Activated naive CD4-positive, alpha-beta T cell treated with Interleukin-2 at 50 U/mL for 16 hours (primary cell): ENCODE data around the gene DAPL1.
"Not testable (repeated sequence)": the region's sequence is repeated elsewhere in the genome, so short reads cannot be mapped to it uniquely, and the experiment has no call there.

Source experiments
- DNase-seq: peaks from one replicate; pipeline ENCODE4 v3.0.0-alpha.2; 2020

DAPL1 gene

DNA sequence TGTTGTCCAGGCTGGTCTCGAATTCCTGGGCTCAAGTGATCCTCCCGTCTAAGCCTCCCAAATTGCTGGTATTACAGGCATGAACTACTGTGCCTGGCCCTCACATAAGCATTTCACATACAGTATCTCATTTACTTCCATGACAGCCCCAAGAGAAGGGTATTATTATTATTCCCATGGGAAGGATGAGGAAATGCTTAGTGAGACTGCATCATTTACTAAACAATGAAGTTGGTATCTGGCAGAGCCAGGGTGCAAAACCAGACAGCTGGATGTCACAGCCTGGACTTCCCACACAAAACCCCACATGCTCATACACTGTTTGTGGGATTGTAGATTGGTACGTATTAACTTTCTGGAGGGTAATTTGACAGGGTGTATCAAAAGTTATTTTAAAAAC, 29.9 kb downstream of the DAPL1 start:
- no peak for DNase-seq

DNA sequence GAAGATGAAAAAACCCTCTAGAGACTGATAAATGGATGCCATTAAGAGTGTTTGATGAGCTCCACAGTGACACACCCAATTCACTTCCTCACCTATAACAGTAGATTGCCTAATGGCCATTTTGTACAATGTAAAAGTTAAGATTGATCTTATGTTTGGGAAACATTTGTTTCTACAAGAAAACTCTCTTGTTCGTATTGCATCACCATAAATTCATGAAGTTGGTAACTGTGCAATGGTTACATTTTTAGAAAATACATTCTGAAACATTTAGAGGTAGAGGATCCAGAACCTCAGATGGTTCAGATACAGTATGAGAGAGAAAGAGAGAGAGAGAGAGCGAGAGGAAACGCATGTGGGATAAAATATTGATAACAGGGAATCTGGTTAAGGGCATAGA, 31.8 kb downstream of the DAPL1 start:
- no peak for DNase-seq

DNA sequence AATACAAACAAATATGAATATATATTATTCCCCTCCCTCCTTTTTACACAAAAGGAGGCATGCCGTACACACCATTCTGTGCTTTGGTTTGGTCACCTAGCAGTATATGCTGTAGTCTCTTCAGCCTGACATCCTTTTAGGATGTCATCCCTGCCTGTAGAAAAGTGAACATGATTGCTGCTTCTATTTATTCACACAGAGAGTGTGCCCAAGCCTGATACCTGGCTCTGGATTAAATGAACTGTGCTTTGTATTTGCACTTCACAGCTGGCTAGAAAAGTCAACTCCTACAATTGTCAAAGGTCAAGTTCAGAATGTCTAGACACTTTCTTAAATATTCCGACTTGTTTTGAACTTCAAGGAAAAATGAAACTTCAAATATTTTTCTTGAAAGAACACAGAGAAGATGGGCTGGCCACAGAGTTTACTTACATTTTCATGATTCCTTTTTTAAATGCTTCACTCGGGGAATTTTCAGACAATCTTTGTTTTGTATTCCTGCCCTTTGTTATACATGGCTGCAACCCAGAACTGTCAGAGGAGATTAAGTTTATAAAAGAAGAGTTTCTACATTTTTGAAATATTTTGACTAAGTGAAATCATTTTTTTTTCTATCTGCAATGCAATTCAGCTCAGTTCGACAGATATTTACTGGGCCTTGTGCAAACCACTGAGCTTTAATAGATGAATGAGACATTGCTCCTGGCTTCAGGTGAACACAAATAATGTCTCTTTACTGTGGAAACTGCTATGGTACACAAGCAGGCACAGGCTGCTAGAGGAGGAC, 33.5 kb downstream of the DAPL1 start:
- DNase-seq = no peak

DNA sequence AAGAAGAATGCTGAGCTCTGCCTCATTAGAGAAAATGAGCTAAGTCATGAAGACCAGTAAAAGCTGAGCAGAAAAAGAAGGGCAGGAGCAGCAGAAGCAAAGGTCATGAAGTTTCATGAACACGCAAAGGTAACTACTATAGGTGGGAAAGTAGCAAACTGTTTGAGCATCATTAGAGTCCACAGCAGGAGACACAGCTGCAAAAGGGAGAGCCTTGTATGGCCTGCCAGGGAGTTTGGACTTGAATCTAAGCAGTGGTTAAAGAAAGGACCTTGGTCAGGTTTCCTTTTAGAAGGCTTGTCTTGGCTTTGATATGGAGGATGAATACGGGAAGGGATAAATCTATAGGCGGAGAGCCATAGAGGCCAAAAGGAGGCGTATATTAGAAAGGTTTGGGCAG, 34.0 kb downstream of the DAPL1 start:
- no peak for DNase-seq

DNA sequence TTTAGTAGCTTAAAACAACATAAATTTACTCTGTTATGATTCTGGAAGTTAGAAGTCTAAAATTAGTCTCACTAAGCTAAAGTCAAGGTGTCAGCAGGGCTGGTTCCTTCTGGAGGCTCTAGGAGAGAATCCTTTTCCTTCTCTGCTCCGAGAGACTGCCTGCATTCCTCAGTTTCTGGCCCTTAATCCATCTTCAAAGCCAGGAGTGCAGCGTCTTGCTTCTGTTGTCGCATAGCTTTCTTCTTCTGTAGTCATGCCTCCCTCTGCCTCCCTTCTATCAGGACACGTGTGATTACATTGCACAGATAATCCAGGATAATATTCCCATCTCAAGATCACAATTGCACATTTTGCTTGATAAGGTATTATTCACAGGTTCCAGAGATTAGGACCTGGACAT, 35.1 kb downstream of the DAPL1 start:
- DNase-seq = no peak

DNA sequence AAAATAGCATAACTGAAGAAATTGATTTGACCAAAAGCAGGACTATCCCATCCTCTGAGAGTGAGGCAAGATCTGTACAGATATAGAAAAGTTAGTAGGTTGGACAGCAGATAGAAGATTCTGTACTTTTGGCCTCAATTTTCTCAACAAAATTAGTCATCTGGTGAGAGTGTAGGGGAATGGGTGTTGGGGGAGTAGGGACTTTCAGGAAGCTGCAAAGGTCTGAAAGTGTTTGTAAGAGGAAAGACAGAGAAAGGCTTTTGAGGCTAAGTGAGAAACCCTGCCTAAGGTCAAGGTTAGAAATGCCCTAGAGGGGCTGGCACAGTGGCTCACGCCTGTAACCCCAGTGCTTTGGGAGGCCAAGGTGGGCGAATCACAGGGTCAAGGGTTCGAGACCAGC, 40.3 kb downstream of the DAPL1 start:
- no peak for DNase-seq

DNA sequence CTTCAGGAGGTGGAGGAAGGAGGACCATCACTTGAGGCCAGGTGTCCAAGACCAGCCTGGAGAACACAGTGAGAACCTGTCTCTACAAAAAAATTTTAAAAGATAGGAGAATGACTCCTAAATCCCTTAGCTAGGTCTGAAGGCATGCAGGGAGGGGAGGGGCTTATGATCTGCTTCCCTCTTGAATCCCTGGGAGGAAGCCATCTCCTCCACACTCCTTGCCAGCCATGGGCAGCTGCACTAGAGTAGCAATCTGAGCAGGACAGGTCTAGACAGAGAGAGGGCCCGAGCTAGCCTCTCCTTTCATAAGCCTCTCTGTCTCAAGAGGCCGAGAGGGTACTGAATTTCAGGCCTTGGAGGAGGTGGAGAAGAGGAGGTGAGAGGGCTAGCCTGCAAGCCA, 42.5 kb downstream of the DAPL1 start:
- no peak for DNase-seq

DNA sequence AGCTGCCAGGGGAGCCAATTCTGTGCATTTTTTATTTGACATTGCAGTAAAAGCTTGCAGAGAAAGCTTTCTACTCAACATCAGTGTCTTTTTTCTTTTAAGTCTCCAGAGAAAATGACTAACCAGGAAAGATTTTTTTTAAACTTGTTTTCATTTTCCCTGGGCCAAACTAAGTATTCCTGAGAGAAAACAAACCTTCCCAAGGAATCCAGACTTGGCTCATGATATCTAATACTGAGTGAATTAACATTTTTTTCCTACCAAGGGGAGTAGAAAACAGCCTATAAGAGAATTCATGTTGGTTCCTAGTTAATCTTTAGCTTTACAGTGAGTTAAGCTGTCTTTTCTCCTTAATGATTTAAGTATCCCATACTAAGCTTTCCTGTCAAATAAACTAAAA, 46.7 kb downstream of the DAPL1 start:
- DNase-seq = no peak

DNA sequence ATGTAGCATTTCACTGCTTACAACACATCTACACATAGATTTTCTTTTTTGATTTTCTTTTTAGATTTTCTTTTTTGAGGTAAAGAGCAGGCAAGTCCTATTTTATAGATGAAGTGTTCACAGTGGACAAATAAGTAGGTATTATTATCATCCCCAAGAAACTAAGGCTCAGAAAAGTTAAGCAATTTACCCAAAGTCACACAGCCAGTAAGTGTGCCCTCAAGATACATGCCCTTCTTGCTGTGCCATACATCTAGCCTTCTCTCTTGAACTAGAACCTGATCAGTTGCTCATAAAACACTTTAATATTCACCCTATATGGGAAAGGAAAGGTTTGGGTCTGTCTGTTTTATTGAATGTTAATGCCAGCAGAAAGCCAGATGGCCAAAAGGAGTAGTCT, 50.3 kb downstream of the DAPL1 start:
- no peak for DNase-seq

DNA sequence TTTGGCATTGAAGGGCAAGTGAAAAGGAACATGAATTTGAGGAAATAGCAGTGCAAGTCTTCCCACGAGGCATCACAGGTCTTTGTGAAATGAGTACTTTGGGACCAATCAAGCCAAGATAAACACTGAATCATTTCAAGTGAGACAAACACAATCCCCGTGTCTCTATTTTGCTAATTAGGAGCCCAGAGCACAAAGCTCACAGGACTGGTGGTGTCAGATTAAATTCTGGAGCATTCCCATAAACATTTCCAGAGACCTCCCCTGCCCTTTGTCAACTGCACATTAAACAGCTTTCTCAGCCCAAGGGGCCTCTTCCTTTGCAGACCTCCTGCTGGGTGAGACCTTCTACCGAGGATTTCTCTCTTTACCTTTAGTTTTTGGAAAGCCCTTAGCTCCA, 50.7 kb downstream of the DAPL1 start:
- no peak for DNase-seq

DNA sequence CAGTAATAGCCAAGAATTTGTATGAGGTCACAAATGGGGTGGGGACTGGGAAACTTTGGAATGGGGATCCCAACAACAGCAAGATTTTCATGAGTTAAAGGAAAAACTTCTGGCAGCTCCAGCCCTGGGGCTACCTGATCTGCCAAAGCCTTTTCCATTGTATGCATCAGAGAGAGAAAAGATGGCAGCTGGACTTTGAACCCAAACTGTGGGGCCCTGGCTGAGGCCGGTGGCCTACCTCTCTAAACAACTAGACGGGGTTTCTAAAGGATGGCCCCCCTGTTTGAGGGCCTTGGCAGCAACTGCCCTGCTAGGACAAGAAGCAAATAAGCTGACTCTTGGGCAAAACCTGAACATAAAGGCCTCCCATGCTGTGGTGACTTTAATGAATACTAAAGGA, 52.4 kb downstream of the DAPL1 start:
- DNase-seq = not testable (repeated sequence)

DNA sequence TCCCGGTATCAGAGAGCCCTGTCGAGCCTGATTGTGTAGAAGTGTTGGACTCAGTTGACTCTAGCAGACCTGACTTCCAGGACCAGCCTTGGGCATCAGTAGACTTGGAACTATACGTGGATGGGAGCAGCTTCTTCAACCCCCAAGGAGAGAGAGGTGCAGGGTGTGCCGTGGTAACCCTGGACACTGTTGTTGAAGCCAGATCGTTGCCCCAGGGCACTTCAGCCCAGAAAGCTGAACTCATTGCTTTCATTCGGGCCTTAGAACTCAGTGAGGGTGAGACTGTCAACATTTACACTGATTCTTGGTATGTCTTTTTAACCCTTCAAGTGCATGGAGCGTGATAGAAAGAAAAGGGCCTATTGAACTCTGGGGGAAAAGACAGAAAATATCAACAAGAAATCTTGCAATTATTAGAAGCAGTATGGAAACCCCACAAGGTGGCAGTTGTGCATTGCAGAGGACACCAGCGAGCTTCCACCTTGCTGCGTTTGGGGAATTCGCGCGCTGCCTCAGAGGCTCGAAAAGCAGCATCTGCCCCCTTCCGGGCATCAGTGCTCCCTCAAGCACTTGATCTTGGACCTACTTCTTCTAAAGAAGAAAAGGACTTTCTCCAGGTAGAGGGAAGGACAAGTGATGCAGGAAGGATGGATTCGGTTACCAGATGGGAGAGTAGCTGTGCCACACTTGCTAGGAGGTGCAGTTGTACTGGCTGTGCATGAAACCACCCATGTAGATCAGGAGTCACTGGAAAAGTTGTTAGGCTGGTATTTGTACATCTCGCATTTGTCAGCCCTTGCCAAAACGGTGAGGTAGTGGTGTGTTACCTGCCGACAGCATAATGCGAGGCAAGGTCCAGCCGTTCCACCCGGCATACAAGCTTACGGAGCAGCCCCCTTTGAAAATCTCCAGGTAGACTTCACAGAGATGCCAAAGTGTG, 53.2 kb downstream of the DAPL1 start:
- DNase-seq = not testable (repeated sequence)

DNA sequence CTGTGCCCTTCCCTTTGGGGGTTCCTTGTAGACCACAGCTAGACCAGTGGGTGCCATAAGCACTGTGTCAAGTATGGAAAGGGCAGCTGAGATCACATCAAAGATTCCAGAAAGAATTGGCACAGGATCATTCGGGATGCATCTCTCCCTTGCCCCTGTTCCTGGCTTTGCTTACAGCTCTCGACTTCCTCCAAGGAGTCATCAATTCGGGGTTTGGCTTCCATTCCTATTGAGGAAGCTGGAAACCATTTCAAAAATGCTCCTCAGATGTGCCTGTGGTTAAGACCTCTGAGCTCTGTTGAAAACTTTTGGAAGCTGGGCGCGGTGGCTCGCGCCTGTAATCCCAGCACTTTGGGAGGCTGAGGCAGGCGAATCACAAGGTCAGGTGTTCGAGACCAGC, 65.1 kb downstream of the DAPL1 start:
- DNase-seq = not testable (repeated sequence)

DNA sequence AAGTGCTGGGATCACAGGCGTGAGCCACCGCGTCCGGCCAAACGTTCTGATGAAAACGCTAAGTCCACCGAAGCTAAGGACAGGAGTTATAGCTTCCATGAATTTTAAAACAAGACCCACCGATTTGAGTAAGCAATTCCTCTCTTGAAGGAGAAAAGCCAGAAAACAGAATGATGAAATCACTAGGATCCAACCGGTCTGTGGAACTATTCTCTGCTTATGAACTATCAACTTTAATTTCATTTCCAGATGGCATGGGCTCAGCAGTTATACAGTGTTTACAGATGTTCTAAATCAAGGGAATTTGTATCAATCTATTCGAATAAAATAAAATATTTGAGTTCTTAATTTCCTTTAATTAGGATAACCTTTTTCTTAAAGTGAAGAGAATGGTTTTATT, 66.5 kb downstream of the DAPL1 start:
- DNase-seq = not testable (repeated sequence)

DNA sequence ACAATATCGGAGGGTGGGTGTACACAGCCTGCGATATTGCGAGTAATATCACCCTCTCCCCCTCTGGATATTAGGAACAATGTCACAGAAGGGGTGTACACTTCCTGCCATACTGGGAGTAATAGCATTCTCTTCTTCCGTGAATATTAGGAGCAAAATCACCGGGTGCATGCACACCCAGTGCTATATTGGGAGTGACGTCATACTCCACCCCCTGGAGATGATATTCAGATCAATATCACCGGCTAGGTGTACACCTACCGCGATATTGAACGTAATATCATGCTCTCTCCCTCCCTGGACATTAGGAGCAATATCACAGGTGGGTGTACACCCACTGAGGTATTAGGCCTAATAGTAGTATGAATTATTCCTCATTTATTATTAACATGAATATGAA, 70.4 kb downstream of the DAPL1 start:
- DNase-seq = not testable (repeated sequence)
